Natural killer cell (primary cell): Measurements from ENCODE around the gene CACNA2D4. TPM values are rescaled to one million over a fixed set of nuclear protein-coding genes. Genes with fewer than 3 reads are reported as not detected.

Experiments
- ATAC-seq, 3 donors: fragments of 150-1000 bp in 2 of 3; fragments of 200-7000 bp in 1 of 3; cut with Tn5 transposase; 1 replicate in 1 of 3; 2 replicates in 2 of 3; pipeline ENCODE4 v1.10.0; 2021; ENCODE audit warnings: mild to moderate bottlenecking in 2 of 3, moderate library complexity in 2 of 3
- DNase-seq, 2 donors: peaks; one replicate each; pipeline versions ENCODE4 v3.0.0 to v3.0.0-alpha.2; 2013 to 2021; ENCODE audit warnings: mixed read lengths in 1 of 2
- H3K27ac ChIP-seq: one replicate; pipeline ENCODE4 v1.5.1; 2013; ENCODE audit warnings: mild to moderate bottlenecking, low read length
- H3K27me3 ChIP-seq: one replicate; pipeline ENCODE4 v1.6.1; 2013; ENCODE audit warnings: low read length; ENCODE audit not compliant: control insufficient read depth, insufficient read depth
- H3K36me3 ChIP-seq: one replicate; pipeline ENCODE4 v1.6.1; 2013; ENCODE audit warnings: low read length; ENCODE audit not compliant: control insufficient read depth, insufficient read depth
- H3K4me1 ChIP-seq: one replicate; pipeline ENCODE4 v1.6.1; 2013; ENCODE audit warnings: low read length; ENCODE audit not compliant: control insufficient read depth, insufficient read depth
- H3K4me3 ChIP-seq: one replicate; pipeline ENCODE4 v1.5.1; 2013; ENCODE audit warnings: low read length
- H3K9me3 ChIP-seq: one replicate; pipeline ENCODE4 v1.6.1; 2013; ENCODE audit warnings: low read length; ENCODE audit not compliant: control insufficient read depth, insufficient read depth
- H3K27ac Mint-ChIP-seq, 2 donors: one replicate each; pipeline ENCODE4 v1.8.0; 2022; ENCODE audit warnings: mild to moderate bottlenecking in 2 of 2, mixed read lengths in 2 of 2, moderate library complexity in 1 of 2
- H3K27me3 Mint-ChIP-seq, 2 donors: one replicate each; pipeline ENCODE4 v1.8.0; 2022; ENCODE audit warnings: low read depth in 2 of 2, mixed read lengths in 2 of 2
- H3K36me3 Mint-ChIP-seq: one replicate; pipeline ENCODE4 v1.8.0; 2022; ENCODE audit warnings: mixed read lengths
- H3K4me1 Mint-ChIP-seq, 2 donors: one replicate each; pipeline ENCODE4 v1.8.0; 2022; ENCODE audit warnings: mixed read lengths in 2 of 2
- H3K4me3 Mint-ChIP-seq: one replicate; pipeline ENCODE4 v1.8.0; 2022; ENCODE audit warnings: mild to moderate bottlenecking, moderate library complexity, mixed read lengths
- H3K9me3 Mint-ChIP-seq, 2 donors: one replicate each; pipeline ENCODE4 v1.8.0; 2022; ENCODE audit warnings: mixed read lengths in 2 of 2
- CTCF ChIP-seq: fragments of 200-600 bp; IDR thresholded peaks from one replicate; pipeline ENCODE4 v1.8.0; 2022; ENCODE audit warnings: antibody characterized with exemption
- WGBS: methylation state at CpG from one replicate; pipeline ENCODE4 v1.1.7; 2013; ENCODE audit warnings: missing lambda C conversion rate; ENCODE audit not compliant: insufficient coverage; 5-methylcytosine and 5-hydroxymethylcytosine counted together
- intact Hi-C: fragments of 100-400 bp; cut with micrococcal nuclease; formaldehyde crosslinking; loops from one replicate; pipeline ENCODE4 v1.14.2; 2022
- total RNA-seq, 4 donors: library from RNA; stranded (reverse); fragments of 120-200 nt in 1 of 4; gene quantifications; one replicate each; pipeline versions ENCODE4 v1.2.3 to v1.2.4, GENCODE V29; 2013 to 2022

CACNA2D4 gene
- total RNA-seq, 3 donors from 2014 or later (not counting 1 experiment from before 2014, with no cell fraction given), result 26.5 to 49.6 (median 34.9) TPM

GRCh38 chr12:1927051-1927680 lies 8.7 kb upstream of the CACNA2D4 start:
- DNase-seq, result no peak
- Histone ChIP-seq H3K4me3 (no peak overlapping the region), H3K4me1 (peaks cover 25% of the 10 kb centered on the region), H3K36me3 (no peaks in the 10 kb centered on the region), H3K27me3 (no peaks in the 10 kb centered on the region), H3K9me3 (no peaks in the 10 kb centered on the region), H3K27ac (no peak overlapping the region)
- Mint-ChIP-seq H3K9me3 (no peaks in the 10 kb centered on the region), H3K4me1 (peaks cover 13 to 36% of the 10 kb centered on the region in 2 donors), H3K4me3 (no peak overlapping the region), H3K27me3 (peaks cover 0 to 7% of the 10 kb centered on the region in 2 donors), H3K27ac (no peak overlapping the region), H3K36me3 (no peaks in the 10 kb centered on the region)
- no peak for ATAC-seq
- intact Hi-C loops, result no loop called here
- 91% methylated on average over 11 of the region's 11 CpGs for WGBS
- TF ChIP-seq CTCF, result no peak

- H3K4me1 ChIP-seq, result peaks cover 25% of the 10 kb centered on the region
- no peaks in the 10 kb centered on the region for H3K9me3 Mint-ChIP-seq
- WGBS, result 87% methylated on average over 7 of the region's 7 CpGs
Observed at GRCh38 chr12:1926251-1926657, 7.8 kb upstream of the CACNA2D4 start.

GRCh38 chr12:1925684-1926006 lies 7.2 kb upstream of the CACNA2D4 start:
- H3K27me3 ChIP-seq, result no peaks in the 10 kb centered on the region
- Mint-ChIP-seq H3K4me3 (no peak overlapping the region), H3K27ac (no peak overlapping the region), H3K4me1 (peaks cover 9 to 30% of the 10 kb centered on the region in 2 donors), H3K36me3 (no peaks in the 10 kb centered on the region), H3K9me3 (no peaks in the 10 kb centered on the region), H3K27me3 (peaks cover 0 to 7% of the 10 kb centered on the region in 2 donors)
- H3K27ac ChIP-seq, result no peak overlapping the region
- intact Hi-C loops, result no loop called here
- H3K36me3 ChIP-seq, result no peaks in the 10 kb centered on the region
- no peaks in the 10 kb centered on the region for H3K9me3 ChIP-seq
- peaks cover 27% of the 10 kb centered on the region for H3K4me1 ChIP-seq
- ATAC-seq (no peak), DNase-seq (no peak)
- 86% methylated on average over 3 of the region's 3 CpGs for WGBS
- no peak overlapping the region for H3K4me3 ChIP-seq
- no peak for TF ChIP-seq CTCF

More at GRCh38 chr12:1926251-1926657, 7.8 kb upstream of the CACNA2D4 start:
- no peak for ATAC-seq
- H3K4me3 Mint-ChIP-seq, result no peak overlapping the region
- intact Hi-C loops, result no loop called here
- TF ChIP-seq CTCF, result no peak
- DNase-seq, result no peak
- H3K36me3 Mint-ChIP-seq, result no peaks in the 10 kb centered on the region
- peaks cover 9 to 28% of the 10 kb centered on the region in 2 donors for H3K4me1 Mint-ChIP-seq
- H3K36me3 ChIP-seq, result no peaks in the 10 kb centered on the region
- peaks cover 0 to 7% of the 10 kb centered on the region in 2 donors for H3K27me3 Mint-ChIP-seq
- no peaks in the 10 kb centered on the region for H3K27me3 ChIP-seq
- H3K9me3 ChIP-seq, result no peaks in the 10 kb centered on the region
- H3K4me3 ChIP-seq, result no peak overlapping the region
- H3K27ac ChIP-seq, result no peak overlapping the region
- no peak overlapping the region for H3K27ac Mint-ChIP-seq
